CD4-positive, alpha-beta T cell treated with Interleukin-1 beta for 1 hour (primary cell): ENCODE data around the gene EZH2.

ENCODE experiments used
- DNase-seq, 2 donors: peaks; one replicate each; pipeline ENCODE4 v3.0.0-alpha.2; 2020 to 2022

The EZH2 gene

DNA sequence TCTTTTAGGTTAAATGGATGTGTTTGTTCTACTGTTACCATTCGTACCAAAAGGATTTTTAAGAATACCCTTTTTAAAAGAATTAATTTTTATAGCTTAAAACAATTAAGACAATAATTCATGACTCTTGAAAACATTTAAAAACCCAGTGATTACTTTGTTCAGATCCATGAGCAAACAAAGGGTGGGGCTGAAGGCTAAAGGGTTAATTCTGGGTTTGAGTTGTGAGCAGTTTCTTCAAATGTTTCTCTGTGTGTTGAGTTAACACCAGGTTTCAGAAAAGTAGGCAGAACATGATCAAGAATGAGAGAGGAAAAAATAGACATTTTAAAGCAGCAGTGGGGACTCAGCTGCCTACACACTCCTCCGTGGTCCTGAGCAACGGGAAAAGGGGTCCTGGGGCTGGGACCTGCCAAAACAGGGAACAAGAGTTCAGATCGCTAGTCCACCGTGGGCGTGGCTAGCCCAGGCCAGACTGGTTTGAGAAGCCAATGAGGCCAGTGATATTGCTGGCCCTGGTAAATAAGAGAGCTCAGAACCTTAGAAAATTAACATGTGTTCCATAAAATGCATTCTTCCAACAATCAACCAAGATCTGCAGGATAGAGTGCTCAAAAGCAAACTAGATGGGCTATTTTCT lies 14.9 kb upstream of the EZH2 start:
- no peak for DNase-seq

DNA sequence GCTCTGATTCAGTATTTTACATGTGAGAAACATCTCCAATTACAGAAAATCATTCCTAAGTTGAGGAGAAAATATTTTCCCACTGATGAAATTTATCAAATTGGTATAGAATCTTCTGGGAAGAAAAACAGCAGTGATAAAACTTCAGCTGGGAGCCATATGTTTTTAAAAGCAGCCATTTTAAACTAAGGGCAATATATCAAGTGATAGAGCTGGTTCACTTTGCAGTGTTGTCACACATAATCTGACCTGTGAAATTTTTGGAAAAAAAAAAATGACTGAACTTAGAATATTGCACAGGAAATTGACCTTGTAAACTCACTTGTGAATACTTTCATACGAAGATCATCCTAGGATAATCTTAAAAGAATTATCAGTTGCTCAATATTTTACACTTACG lies 10.5 kb upstream of the EZH2 start:
- no peak for DNase-seq

DNA sequence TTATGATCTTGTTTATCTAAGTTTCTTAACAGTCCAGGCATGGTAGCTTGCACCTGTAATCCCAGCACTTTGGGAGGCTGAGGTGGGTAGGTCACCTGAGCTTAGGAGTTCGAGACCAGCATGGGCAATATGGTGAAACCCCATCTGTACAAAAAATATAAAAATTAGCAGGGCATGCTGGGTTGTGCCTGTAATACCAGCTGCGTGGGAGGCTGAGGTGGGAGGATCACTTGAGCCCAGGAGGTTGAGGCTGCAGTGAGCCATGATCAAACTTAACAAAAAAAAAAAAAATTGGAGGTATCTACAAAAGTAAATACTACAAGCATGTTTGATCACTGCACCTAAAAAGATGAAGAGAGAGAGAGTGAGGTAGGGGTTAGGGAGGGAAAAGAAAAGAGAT lies 9.0 kb upstream of the EZH2 start:
- no peak for DNase-seq

DNA sequence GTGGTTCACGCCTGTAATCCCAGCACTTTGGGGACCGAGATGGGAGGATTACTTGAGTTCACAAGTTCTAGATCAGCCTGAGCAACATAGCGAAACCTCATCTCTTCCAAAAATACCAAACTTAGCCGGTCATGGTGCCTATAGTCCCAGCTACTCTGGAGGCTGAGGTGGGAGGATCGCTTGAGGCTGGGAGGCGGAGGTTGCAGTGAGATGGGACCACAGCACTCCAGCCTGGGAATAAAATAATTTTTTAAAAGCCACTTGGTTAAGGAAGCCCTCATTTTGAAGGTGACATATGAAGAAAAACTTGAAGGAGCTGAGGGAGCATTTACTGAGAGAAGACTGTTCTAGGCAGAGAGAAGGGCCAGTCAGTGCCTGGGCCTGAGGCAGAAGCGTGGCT lies 4.2 kb upstream of the EZH2 start:
- no peak for DNase-seq

DNA sequence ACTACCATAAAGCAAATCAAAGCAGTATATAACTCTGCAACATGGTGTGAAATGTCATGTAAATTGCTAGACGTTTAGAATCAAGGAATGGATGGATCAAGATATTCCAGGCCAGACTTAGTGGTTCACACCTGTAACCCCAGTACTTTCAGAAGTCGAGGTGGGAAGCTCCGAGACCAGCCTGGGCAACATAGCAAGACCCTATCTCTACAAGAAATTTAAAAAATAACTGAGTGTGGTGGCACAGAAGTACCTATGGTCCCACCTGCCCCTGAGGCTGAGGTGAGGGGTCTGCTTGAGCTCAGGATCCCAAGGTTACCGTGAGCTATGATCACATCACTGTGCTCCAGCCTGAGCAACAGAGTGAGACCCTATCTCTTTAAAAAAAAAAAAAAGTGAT lies 2.8 kb upstream of the EZH2 start:
- no peak for DNase-seq

DNA sequence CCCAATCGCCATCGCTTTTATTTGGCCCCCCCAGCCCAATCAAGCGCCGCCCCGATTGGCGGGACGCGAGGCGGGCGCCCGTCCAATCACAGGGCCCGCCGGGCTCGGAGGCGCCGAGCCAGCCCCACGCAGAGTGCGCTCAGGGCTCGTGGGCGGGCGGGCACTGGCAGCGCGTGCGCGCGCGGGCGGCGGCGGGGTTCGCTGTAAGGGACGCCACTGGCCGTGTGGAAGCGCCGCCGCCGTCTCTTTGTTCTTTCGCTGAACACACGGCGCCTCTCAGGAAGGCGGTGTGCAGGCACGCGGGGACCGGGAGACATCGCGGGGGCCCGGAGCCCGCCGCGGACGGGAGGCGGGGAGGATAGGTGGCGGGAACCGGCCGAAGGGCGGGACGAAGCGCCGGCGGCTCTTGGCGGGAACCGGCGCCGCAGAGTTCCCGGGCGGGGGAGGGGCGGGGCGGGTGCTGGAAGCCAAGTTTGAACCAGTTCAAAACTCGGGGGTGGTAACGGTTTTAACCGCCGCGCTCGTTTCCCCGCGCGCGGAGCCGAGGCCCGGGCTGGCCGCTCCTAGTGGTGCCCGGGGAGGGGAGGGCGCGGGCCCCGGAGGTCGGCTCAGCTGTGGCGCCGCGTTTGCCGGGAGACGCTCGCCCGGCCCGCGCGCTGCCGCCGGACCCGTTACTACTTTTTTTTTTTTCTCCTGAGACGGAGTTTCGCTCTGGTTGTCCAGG lies 370 bp upstream of the EZH2 start:
- DNase-seq: peak; percentile 95 to 96

DNA sequence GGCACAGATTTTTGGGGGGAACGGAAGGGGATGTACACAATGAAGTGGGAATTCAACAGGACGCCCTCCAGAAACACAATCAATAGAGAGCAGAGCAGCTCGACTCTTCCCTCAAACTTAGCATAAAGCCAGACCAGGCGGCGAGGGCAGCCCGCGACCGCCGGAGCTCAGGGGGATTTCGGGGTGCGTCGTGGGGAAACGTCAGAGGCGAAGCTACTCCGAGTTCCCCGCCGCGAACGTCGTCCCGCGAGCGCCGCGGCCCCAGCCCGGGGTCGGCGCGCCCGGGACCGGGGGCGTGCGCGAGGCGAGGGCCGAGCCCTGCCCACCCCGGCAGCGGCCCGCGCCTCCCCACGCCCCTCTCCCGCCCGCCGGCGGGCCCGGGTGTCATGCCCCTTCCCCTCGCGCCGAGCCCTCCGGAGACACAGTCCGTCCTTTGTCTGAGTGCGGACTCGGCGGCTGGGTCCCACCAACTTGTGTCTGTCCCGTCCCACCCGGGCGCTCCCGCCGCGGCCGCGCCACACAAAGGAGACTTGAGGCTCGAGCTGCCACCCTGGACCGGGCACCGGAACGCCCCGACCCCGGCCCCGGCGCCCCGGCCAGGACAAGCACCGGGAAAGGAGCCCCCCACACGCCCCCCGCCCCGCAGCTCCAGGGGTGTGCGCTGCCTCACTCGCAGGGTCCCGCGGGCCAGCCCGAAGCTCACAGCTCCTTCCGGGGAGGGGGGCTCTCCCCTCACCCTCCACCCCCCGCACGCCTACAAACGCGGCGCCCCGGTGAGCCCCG lies 634 bp downstream of the EZH2 start:
- DNase-seq: peak; percentile 79 to 80

DNA sequence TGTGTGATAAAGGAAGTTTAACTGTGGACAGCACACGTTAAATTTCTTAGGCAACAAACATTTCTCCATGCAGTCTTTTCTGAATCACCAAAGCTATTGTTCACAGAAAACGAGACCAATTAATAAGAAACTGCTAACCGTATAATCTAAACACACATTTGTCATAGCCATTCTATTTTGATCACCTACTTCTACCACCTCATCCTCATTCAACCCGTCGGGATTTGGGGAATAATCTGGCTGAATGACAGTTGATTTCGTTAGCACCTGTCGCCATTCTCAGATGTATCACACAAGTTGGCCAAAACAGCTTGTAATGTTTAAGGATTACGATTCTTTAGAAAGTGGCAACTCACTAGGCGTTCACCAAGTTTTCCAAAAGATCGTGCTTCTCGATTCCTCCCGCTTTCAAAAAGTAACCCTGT lies 1.2 kb downstream of the EZH2 start:
- no peak for DNase-seq

DNA sequence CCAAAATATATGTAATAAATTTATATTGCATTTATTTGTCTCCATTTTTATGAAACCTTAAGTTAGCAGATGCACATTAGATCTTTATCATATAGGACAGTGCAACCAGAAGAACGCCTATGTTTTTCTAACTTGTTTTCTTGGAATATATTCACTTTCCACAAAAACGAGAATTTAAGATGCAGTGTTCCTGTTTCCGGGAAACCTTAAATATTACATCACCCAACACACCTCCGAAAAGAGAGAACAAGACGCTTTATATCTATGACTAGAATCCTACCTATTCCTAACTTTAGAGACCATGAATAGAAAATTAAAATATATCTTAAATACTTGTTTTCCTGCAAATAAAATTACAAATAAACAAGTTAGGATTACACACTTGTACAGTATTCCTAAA lies 1.9 kb downstream of the EZH2 start:
- DNase-seq: no peak

DNA sequence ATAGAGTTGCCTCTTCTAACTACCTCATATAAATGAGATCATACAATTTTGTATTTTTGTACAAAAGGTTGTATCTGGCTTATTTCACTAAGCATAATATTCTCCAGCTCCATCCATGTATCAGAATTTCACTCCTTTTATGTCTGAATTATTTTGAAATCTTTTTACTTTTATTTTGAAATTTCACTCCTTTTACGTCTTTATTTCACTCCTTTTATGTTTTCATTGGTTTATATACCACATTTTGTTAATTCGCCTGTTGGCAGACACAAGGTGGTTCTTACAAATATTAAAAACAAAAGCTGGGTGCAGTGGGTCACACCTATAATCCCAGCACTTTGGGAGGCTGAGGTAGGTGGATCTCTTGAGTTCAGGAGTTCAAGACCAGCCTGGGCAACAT lies 5.8 kb downstream of the EZH2 start:
- no peak for DNase-seq

DNA sequence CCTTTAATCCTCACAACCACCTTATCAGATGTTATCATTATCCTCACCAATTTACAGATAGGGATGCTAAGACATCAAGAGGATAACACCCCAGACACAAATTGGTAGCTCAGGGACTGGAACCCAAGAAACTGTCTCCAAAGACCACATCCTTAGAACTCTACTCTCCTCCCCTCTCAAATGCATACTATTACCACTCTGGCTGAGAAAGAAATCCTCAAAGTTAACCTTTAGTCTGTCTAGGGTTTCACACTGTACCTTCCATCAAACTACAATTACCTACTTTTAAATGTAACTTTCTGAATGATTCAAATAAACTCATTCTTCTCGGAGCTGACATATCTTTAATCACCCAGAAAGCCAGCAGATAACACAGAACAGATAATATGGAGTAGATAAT lies 6.6 kb downstream of the EZH2 start:
- DNase-seq: no peak

DNA sequence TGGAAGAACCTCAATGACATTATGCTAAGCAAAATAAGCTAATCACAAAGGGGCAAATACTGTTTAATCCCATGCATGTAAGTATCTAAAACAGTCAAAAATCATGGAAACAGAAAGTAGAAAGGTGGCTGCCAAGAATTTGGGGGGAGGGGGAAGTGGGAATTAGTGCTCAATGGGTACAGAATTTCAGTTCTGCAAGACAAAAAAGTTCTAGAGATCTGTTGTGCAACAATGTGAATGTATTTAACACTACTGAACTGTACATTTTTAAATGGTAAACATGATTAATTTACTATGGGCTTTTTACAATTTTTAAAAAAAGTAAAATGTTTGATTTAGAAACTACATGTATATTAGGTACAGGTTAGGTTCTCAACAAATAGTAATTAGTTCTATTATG lies 11.9 kb downstream of the EZH2 start:
- no peak for DNase-seq

DNA sequence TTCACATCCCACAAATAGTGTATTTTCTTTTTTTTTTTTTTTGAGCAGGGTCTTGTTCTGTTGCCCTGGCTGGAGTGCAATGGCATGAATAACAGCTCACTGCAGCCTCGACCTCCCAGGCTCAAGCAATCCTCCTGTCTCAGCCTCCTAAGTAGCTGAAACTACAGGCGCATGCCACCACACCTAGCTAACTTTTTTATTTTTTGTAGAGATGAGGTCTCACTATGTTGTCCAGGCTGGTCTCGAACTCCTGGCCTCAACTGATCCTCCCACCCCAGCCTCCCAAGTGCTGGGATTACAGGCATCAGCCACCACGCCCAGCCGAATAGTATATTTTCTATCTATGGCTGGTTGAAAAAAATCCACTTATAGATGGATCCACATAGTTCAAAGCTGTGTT lies 12.5 kb downstream of the EZH2 start:
- no peak for DNase-seq

DNA sequence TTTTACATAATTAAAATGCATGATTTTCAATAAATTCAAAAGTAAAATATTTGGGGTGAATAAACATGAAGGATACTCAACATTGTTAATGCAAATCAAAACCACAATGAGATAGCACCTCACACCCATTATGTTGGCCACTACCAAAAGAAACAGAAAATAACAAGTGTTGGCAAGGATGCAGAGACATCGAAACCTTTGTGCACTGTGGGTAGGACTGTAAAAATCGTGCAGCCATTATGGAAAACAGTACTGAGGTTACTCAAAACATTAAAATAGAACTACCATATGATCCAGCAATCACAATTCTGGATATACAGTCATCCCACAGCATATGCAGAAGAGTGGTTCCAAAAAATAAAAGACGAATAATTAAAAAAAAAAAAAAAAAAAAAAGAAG lies 13.1 kb downstream of the EZH2 start:
- no peak for DNase-seq

DNA sequence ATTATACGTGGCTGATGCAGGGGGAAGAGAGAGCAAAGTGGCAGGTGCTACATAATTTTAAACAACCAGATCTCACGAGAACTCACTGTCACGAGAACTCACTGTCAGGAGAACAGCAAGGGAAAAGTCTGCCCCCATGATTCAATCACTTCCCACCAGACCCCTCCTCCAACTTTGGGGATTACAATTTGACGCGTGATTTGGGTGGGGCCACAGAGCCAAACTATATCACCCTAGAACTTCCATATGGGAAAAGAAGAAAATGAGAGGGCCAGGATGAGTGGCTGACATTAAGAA lies 15.8 kb downstream of the EZH2 start:
- DNase-seq: no peak

DNA sequence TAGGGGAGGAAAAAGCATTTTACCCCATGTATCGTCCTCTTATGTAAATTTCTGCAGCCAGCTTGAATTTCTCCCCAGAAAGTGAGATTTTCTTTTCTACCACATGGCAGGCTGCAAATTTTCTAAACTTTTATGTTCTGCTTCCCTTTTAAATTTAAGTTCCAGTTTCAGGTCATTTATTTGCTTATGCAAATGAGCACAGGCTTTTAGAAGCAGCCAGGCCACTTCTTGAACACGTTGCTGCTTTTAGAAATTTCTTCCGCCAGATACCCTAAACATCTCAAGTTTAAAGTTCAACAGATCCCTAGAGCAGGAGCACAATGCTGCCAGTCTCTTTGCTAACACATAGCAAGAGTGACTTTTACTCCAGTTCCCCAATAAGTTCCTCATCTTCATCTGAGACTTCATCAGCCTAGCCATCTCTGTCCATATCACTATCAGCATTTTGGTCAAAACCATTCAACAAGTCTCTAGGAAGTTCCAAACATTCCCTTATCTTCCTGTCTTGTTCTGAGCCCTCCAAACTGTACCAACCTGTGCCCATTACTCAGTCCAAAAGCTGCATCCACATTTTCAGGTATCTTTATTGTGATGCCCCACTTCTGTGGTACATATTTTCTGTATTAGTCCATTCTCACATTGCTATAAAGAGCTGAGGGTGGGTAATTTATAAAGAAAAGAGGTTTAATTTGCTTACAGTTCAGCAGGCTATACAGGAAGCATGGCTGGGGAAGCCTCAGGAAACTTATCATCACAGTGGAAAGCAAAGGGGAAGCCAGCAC lies 16.3 kb downstream of the EZH2 start:
- no peak for DNase-seq

DNA sequence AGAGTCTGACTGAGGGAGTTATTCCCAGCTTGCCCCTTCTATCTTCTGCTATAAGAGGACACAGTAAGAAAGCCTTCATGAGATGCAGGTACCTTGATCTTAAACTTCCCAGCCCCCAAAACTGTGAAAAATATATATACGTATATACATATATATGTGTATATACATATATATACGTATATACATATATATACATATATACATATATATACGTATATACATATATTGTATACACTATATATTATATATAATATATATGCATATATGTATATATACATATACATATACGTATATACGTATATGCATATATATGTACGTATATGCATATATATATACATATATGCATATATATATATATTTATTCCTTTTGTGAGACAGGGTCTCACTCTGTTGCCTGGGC lies 17.7 kb downstream of the EZH2 start:
- DNase-seq: no peak

DNA sequence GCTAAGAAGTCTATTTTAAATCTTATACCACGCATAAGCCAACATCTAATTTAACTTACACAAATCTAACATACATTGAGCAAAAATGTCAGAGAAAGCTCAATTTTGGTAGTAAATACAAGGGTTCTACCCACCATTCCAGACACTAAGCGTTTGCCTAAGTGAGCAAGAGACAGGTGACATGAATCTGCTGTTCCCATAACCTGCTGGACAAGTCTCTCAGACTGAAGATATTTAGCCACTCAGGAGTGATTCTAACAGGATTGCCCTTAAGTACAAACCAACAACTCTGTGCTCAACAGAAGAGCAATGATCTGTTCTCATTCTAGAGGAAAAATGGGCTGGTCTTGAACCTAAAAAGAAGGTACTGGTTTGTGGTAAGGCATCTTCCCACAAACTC lies 18.8 kb downstream of the EZH2 start:
- no peak for DNase-seq

DNA sequence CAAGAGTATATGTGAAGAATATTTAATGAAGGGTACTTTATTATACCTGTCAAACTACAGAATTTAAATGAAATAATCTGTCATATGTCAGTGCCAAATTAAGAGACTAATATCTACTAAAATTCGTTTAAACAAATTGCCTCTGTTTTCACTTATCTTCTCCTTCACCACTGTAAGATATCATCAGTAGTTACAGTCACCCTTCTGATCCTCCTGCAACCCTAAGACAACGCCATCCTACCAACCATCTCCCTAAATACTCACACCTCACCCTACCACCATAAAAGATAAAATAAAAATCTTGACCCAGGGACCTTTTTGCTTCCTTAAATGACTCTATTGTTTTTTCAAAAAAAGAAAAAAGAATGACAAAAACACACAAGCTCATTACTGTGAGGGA lies 20.8 kb downstream of the EZH2 start:
- DNase-seq: no peak

DNA sequence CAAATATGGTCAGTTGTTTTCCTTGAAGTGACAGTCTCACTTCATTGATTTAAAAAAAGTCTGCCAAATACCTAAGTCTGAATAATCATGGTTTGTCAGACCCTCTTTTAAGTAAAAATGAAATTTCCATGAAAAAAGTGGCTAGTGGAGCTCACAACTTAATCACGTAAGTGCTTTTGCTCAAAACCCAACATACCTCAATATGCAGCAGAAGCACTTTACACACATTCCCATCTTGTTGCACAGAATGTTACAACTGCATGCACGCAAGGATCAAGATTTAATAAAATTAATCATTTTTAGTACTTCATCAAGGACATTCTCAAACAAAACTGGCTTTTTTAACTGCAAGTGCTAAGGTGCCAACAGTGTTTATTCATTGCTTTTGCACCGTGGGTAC lies 21.6 kb downstream of the EZH2 start:
- no peak for DNase-seq

DNA sequence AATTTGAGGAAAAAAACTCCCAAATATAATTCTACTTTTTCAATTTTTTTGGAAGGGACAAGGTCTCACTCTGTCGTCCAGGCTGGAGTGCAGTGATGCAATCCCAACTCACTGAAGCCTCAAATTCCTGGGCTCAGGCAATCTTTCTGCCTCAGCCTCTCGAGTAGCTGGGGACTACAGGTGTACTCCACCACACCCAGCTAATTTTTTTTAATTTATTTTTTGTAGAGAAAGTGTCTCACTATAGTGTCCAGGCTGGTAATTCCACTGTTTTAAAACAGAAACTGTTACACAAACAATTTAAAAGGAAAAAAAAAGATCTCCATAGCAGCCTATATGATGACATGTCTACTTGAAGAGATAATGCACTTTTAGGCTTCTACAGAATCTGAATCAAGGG lies 25.6 kb downstream of the EZH2 start:
- no peak for DNase-seq

DNA sequence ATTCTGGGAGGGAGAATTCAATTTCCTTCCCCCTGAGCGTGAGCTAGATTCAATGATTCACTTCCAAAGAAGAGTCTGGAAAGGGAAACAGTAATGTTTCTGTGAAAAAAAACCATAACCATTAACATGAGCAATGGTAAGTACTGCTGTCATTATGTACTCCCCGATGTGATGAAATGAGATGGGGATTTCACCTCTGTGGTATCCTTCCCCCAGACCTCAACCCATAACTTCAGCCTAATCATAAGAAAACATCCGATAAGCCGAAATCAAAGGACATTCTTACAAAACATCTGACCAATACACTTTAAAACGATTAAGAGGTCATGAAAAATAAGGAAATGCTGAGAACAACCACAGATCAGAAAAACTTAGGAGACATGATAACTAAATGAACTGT lies 27.2 kb downstream of the EZH2 start:
- peak in 1 of 2 donors; percentile 9 for DNase-seq

DNA sequence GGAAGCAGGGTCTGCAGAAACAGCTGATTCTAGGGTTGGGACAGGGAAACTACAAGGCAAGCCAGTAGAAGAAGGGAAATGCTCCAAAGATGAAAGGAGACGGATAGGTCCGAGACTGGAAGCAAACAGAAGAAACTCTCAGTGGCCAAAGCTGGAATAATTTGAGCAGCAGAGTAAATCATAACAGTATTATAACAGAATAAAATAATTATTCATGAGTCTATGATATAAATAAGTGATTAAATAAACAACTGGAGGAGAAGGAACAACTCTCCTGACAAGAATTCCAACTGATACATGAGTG lies 27.6 kb downstream of the EZH2 start:
- DNase-seq: no peak

DNA sequence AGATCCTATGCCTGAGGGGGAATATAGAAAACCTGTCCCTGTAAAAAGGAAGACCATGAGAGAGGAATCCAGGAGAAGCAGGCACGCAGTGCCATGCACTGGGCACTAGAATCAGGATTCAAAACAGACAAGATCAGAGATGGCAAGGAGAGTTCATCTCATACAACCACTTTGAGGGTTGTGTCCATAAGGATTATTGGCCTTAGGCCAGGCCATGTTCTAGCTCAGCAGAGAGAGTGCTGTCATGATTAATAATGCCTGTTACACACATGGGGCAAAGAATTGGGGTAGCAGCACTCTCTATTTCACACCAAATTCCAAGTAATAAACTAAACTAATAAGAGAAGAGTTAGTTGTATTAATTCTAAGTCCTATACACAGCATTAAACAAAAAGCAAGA lies 29.1 kb downstream of the EZH2 start:
- no peak for DNase-seq
